Superior temporal gyrus (tissue), 1 donor: ENCODE measurements around the gene WDR88.
A peak's percentile ranks its signal among the peaks of the same experiment; 100 is the strongest.
"Not testable (repeated sequence)": the region's sequence is repeated elsewhere in the genome, so short reads cannot be mapped to it uniquely, and the experiment has no call there.

Source experiments
- DNase-seq: peaks from one replicate; pipeline ENCODE4 v3.0.0-alpha.2; 2016; ENCODE audit errors: extremely low spot score

WDR88 gene

GRCh38 chr19:33210266-33210940 is 78.5 kb downstream of the WDR88 start:
- DNase-seq: no peak

DNA sequence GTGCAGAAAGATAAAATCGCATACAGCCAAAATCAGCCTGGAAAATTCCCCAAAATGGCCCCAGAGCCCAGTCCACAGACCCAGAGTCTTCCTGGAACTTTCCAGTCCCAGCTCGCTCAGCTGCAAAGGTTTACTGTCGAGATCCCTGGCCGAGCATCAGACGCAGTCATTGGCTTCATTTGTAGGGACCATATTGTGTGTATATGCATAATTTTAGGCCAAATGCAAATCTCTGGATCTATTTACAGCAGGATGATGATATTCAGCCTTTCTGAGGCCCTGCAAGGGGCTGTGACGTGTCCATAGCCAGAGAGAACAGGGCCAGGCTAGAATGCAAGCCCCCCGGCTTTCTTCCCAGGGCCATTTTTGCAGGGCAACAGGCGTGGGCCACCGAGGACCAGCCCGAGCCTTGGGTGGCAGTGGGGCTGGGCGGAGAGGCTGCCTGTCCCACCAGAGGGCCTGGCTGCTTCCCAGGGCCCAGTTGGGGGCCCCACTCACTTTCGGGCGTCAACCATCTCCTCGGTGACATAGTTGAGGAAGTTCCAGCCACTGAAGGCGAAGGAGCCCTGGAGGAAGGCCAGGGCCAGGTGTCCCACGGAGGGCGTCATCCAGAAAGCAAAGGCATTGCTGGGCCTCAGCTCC is 80.0 kb downstream of the WDR88 start:
- no peak for DNase-seq

DNA sequence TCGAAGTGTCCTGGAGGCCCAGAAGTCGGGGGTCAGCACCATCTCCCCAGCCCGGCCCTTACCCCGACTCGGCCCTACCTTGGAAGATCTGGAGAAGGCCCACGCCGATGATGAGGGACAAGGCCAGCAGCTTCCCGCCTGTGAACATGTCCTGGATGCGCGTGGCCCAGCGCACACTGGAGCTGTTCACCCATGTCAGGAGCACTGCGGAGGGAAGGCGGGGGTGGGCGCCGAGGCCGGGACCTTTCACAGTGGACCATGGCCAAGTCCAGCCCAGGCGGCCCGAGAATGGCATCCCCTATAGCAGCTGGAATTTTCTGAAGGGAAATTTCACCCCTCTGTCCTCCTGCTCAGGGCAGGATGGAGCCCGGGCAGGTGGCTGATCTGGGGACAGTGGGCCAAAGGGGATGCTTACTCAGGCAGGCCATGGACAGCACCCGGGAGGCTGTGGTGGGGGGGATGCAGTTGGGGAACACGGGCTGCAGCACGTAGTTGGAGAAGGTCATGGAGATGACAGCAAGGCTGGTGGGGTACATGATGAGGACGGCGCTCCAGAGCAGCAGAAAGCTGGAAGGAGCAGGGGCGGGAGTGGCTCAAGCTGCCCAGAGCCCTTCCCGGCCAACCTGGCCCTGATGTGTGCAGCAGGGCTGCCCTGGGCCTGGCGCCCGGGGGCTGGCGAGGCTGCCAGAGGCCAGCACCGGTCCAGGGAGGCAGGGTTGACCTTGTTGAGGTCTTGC is 80.7 kb downstream of the WDR88 start:
- DNase-seq: no peak

DNA sequence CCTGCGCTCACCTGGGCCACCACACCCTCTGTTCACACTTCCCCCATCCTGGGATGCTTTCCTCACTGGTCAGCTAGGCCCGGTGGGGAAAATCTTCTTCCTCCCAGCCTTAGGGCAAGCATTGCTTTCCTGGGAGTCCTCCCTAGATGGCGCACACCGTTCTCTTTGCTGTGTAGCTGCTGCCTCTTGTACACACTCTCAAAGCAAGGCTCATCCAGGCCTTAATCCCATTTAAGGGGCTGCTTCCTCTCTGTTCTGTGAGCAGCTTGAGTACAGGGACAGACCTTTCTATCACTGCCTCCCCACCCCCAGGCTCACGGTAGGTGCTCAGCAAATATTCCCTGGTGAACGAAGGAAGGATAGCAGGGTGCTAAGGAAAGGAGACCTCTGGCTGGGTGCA is 82.7 kb downstream of the WDR88 start:
- peak; percentile 24 for DNase-seq

DNA sequence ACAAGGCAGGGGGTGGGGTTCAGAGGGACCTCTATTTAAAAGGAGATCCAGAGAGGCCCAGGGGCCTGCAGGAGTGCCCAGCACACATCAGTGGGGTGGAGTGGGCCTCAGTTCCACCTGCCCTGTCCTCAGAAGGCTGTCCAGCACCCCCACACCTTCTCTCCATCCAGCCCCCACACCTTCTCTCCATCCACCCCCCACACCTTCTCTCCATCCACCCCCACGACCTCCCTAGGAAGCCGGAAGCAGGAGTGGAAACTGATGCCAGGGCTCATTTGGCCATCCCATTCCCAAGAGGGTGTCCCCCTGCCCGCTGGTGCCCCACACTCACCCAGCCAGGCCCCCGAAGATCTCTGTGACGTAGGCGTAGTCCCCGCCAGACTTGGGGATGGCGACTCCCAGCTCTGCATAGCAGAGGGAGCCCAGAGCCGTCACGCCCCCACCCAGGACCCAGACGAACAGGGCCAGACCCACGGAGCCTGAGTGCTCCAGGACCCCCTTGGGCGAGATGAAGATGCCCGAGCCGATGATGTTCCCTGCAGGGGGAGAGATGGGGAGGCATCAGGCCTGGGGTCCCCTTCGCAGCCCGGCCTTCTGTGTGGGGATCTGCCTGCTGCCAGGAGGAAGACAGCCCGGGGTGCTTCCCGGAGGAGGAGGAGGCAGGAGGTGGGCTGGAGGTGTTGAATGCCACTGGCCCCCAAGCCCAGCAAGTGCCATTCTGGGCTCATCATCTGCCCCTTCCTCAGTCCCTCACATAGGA is 83.7 kb downstream of the WDR88 start:
- DNase-seq: no peak

DNA sequence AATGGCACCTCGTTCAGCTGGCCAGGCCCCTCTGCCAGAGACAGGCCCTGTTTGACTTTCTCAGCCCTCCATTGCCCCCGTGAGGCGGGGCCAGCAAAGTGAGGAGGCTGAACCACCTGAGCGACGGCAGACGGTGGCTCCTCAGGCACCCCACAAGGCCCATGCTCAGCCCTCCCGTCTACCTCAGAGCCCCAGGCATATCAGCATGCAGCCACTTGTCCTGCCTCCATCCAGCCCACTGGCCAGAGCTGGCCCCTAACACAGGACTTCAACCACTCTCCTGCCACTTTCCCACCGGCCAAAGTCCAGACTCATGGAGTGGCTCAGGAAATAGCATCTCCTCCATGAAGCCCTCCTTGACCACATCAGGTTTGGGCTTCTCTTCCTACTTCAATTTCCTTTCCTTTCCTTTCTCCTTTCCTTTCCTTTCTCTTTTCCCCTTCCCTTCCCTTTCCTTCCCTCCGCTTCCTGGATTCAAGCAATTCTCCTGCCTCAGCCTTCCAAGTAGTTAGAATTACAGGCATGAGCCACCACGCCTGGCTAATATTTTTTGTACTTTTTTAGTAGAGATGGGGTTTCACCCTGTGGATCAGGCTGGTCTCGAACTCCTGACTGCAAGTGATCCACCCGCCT is 84.4 kb downstream of the WDR88 start:
- DNase-seq: no peak

DNA sequence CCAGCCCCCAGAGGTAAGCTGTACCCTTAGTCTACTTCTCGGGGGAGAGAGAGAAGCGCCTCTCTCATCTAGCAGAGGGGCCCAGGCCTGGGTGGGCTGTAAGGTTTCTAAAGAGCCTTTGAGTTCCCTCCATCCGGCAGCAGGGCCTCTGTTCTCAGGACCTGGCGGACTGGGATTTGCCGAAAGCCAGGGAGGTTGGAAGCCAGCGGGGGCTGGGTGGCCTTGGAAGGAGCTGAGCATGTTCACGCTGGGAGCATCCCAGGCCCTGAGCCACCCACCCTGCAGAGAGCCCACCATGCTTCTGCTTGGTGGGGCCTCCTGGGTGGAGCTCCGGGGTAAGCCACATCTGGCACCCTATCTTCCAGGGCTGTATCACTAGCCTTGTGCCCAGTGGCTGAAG is 86.0 kb downstream of the WDR88 start:
- DNase-seq: no peak

GRCh38 chr19:33219261-33219815 is 87.4 kb downstream of the WDR88 start:
- DNase-seq: no peak

DNA sequence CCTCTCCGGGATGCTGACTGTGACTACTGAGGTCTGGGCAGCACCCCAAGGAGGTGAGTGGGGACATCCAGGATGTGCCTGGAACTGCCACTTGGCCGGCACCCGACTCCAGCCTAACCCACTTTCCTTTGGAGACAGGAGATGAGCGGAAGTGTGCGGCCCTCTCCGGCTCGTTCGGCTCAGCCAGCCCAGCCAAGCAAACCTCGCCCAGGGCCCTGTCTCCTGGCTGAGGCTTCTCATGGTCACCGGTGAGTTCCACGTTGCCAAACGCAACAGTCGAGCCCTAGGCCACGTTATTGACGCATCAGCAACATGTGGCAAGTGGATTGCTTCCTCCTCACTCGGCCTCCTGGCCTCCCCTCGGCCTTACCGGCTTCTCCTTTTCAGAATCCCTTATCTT is 88.2 kb downstream of the WDR88 start:
- no peak for DNase-seq

DNA sequence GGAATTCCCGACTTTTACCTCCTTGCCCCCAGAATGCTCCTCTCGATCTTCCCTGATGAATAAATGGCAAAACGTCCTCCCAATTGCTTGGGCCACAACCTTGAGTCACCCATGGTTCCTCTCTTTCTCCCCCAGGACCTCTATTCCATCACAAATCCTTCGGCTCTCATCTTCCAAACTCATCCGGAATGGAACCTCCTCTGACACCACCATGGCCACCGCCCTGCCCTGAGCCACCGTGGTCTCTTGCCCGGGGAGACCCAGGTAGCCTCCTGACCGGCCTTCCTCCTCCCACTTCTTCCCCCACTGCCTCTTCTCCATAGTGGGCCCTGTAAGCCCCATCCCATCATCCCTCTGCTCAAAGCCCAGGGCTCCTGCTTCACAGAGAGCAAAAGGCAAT is 88.8 kb downstream of the WDR88 start:
- DNase-seq: no peak

DNA sequence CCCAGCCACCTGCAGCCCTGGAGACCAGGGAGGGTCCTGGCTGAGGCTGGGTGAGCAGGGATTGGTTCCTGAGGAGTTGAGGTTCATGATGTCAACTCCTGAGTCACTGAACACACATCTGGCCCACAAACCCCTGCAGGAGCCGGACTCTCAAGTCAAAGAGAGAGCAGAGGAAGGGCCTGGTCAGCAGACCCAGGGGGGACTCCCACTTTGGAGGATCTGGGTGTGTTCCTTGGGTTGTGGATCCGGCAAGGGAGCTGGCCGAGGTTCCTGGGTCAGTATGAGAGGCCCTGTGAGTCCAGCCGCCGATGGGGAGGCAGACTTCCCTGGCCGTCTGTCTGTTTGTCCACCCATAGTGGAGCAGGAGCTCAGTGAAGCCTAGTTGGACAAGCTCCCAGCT is 89.7 kb downstream of the WDR88 start:
- DNase-seq: no peak

- not testable (repeated sequence) for DNase-seq
Measured at GRCh38 chr19:33222255-33222654, 90.3 kb downstream of the WDR88 start.

- no peak for DNase-seq
Measured at GRCh38 chr19:33224694-33225457, 93.0 kb downstream of the WDR88 start.
